K562 (cell line): Measurements from ENCODE around the gene C4orf51. TPM values are rescaled to one million over a fixed set of nuclear protein-coding genes. Genes with fewer than 3 reads are reported as not detected.

ENCODE experiments used
- ATAC-seq: fragments of 200-7000 bp; cut with Tn5 transposase; 3 replicates; pipeline ENCODE4 v1.9.1; 2020; ENCODE audit warnings: moderate library complexity
- Bru-seq: library from RNA; stranded (reverse); fragments of 400-500 nt; gene quantifications from one replicate; lab custom pipeline; 2021; lab: Mats Ljungman, UMichigan
- BruChase-seq, 2 experiments: library from RNA; stranded (reverse); fragments of 400-500 nt; gene quantifications; one replicate each; lab custom pipeline; 2021; lab: Mats Ljungman, UMichigan
- BruUV-seq: library from RNA; stranded (reverse); fragments of 400-500 nt; replicated peaks from 2 replicates; lab custom pipeline; 2021; lab: Mats Ljungman, UMichigan
- CTCF ChIA-PET: fragments of 300-600 bp; formaldehyde crosslinking; extraction: SDS; loops from one replicate; lab custom pipeline; 2021; ENCODE audit warnings: low intra/inter-chr PET ratio; lab: Yijun Ruan, JAX
- POLR2A ChIA-PET: fragments of 300-600, 350-650 bp; sonication (Branson Sonifier 250); formaldehyde crosslinking; extraction: SDS; loops from one replicate; lab custom pipeline; 2021; ENCODE audit warnings: antibody characterized with exemption, inconsistent platforms; lab: Yijun Ruan, JAX
- DNase-seq, 4 experiments: peaks; one replicate each; pipeline versions ENCODE4 v3.0.0 to v3.0.0-alpha.2; 2011 to 2018; ENCODE audit warnings: low spot score in 3 of 4, mixed read lengths in 3 of 4; ENCODE audit errors: extremely low read depth in 1 of 4
- FAIRE-seq: peaks from 2 replicates; lab custom pipeline; 2011; peaks lifted over from hg19 to GRCh38; lab: Jason Lieb, UNC
- H2AFZ ChIP-seq: 2 replicates; pipeline ENCODE4 v1.6.0; 2011; ENCODE audit warnings: low read depth, low read length, control low read depth, inconsistent platforms
- H3K27ac ChIP-seq: fragments of 200-600 bp; 3 replicates; pipeline ENCODE4 v1.8.0; 2011; ENCODE audit warnings: low read depth, mild to moderate bottlenecking, control low read depth, inconsistent platforms, low read length, moderate library complexity, mixed read lengths; ENCODE audit errors: extremely low read depth
- H3K27me3 ChIP-seq, 2 experiments: fragments of 300-600 bp in 1 of 2; 2 replicates in 1 of 2; 3 replicates in 1 of 2; pipeline versions ENCODE4 v1.6.0 to v1.8.0; 2011; ENCODE audit warnings: inconsistent platforms in 2 of 2, low read length in 2 of 2, mild to moderate bottlenecking in 1 of 2, mixed read lengths in 1 of 2, moderate library complexity in 1 of 2; ENCODE audit not compliant: control insufficient read depth in 2 of 2, insufficient read depth in 2 of 2
- H3K36me3 ChIP-seq: fragments of 300-600 bp; 3 replicates; pipeline ENCODE4 v1.8.0; 2011; ENCODE audit warnings: mild to moderate bottlenecking, low read length, inconsistent platforms; ENCODE audit not compliant: control insufficient read depth, insufficient read depth
- H3K4me1 ChIP-seq, 2 experiments: fragments of 200-600 bp in 1 of 2; replicated peaks in 1 of 2; 2 replicates in 1 of 2; 3 replicates in 1 of 2; pipeline versions ENCODE4 v1.5.1 to v1.8.0; 2011; ENCODE audit warnings: inconsistent platforms in 2 of 2, low read length in 2 of 2, mild to moderate bottlenecking in 1 of 2, mixed read lengths in 1 of 2, moderate library complexity in 1 of 2; ENCODE audit not compliant: control insufficient read depth in 2 of 2, insufficient read depth in 2 of 2
- H3K4me2 ChIP-seq: 2 replicates; pipeline ENCODE4 v1.6.1; 2011; ENCODE audit warnings: low read length, control low read depth, inconsistent platforms, mixed read lengths; ENCODE audit not compliant: insufficient read depth
- H3K4me3 ChIP-seq: fragments of 200-600 bp; sonication (generic), shearing (Covaris generic); 2 replicates; pipeline ENCODE4 v1.5.1; 2016; ENCODE audit warnings: control low read depth, inconsistent platforms
- H3K79me2 ChIP-seq: fragments of 200-600 bp; 3 replicates; pipeline ENCODE4 v1.8.0; 2011; ENCODE audit warnings: low read length, inconsistent platforms; ENCODE audit not compliant: control insufficient read depth, insufficient read depth
- H3K9ac ChIP-seq, 2 experiments: 2 replicates each; pipeline versions ENCODE4 v1.6.0 to v1.6.1; 2011; ENCODE audit warnings: low read depth in 2 of 2, low read length in 2 of 2, control low read depth in 1 of 2, inconsistent platforms in 1 of 2, mild to moderate bottlenecking in 1 of 2, mixed read lengths in 1 of 2; ENCODE audit not compliant: insufficient read depth in 1 of 2
- H3K9me1 ChIP-seq: one replicate; pipeline ENCODE4 v1.6.0; 2011; ENCODE audit warnings: inconsistent platforms, mild to moderate bottlenecking, low read length, moderate library complexity; ENCODE audit not compliant: control insufficient read depth, insufficient read depth
- H3K9me3 ChIP-seq: replicated peaks from 2 replicates; pipeline ENCODE4 v1.5.1; 2011; ENCODE audit warnings: low read depth, low read length, inconsistent platforms; ENCODE audit not compliant: control insufficient read depth, insufficient read depth
- H4K20me1 ChIP-seq: replicated peaks from 2 replicates; pipeline ENCODE4 v1.6.1; 2011; ENCODE audit warnings: low read length, inconsistent platforms, mixed read lengths; ENCODE audit not compliant: control insufficient read depth, insufficient read depth
- BACH1 ChIP-seq: fragments of 200-800 bp; sonication (Bioruptor generic); IDR thresholded peaks from 2 replicates; pipeline ENCODE4 v1.6.1; 2016; ENCODE audit warnings: missing genetic modification characterization, missing compliant biosample characterization
- CBX3 ChIP-seq, 2 experiments: IDR thresholded peaks; 1 replicate in 1 of 2; 2 replicates in 1 of 2; pipeline ENCODE4 v1.6.1; 2012; ENCODE audit warnings: inconsistent platforms in 2 of 2, low read length in 2 of 2, borderline replicate concordance in 1 of 2, control low read depth in 1 of 2
- RFX1 ChIP-seq: fragments of 450-650 bp; IDR thresholded peaks from 2 replicates; pipeline ENCODE4 v1.6.1; 2016; ENCODE audit warnings: mild to moderate bottlenecking, moderate library complexity
- WGBS: fragments of 100-300 bp; shearing (Covaris generic); methylation state at CpG from one replicate; pipeline ENCODE4 v1.1.6; 2016; ENCODE audit warnings: low coverage, mixed read lengths; ENCODE audit not compliant: insufficient coverage; ENCODE audit errors: missing lambda C conversion rate; 5-methylcytosine and 5-hydroxymethylcytosine counted together
- in situ Hi-C: fragments of 300-500 bp; cut with MboI; formaldehyde crosslinking; loops from 4 replicates; pipeline ENCODE4 v1.15.0; 2018; ENCODE audit warnings: inconsistent platforms, mixed read lengths
- intact Hi-C: fragments of 100-400 bp; cut with micrococcal nuclease; formaldehyde crosslinking; loops from 2 replicates; pipeline ENCODE4 v1.14.2; 2022
- long read RNA-seq, 3 experiments: library from polyadenylated mRNA in 2 of 3; library from RNA in 1 of 3; unstranded in 2 of 3; stranded (forward) in 1 of 3; transcript quantifications; one replicate each; pipeline ENCODE4 v2.0.0, GENCODE V29; 2019 to 2022
- polyA minus RNA-seq, 3 experiments: library from RNA; depleted of rRNA, polyadenylated mRNA; stranded (reverse); fragments of >200 nt; gene quantifications; 2 replicates each; pipeline ENCODE4 v1.2.3, GENCODE V29; 2011
- polyA plus RNA-seq, 8 experiments: library from polyadenylated mRNA; depleted of rRNA in 4 of 8; stranded (reverse) in 5 of 8; unstranded in 3 of 8; fragments of >200 nt; fragmentation: Nextera tagmentation in 2 of 8; fragmentation: Illumina TruSeq in 1 of 8; extraction: Ambion mirVana in 2 of 8; extraction: Trizol in 1 of 8; gene quantifications; 2 replicates each; pipeline versions ENCODE4 v1.2.1 to v1.2.3, GENCODE V29; 2011 to 2014; ENCODE audit warnings: inconsistent platforms in 1 of 8, missing spikeins in 1 of 8
- total RNA-seq, 7 experiments: library from RNA; depleted of rRNA in 6 of 7; stranded (reverse); fragments of >200 nt in 6 of 7; fragmentation: Illumina TruSeq in 2 of 7; extraction: Trizol in 2 of 7; gene quantifications; 2 replicates each; pipeline versions ENCODE4 v1.2.1 to v1.2.3, GENCODE V29; 2011 to 2021; ENCODE audit warnings: low replicate concordance in 1 of 7

Gene C4orf51
- total RNA-seq (2011; cell fraction: chromatin; rRNA removed; ENCODE audit: low replicate concordance), result not detected in 2 replicates
- total RNA-seq (2011; cell fraction: nucleolus; rRNA removed), result not detected in 2 replicates
- total RNA-seq (2011; cell fraction: nucleoplasm; rRNA removed), result not detected in 2 replicates
- total RNA-seq (2014; rRNA removed) (not detected in 2 replicates), total RNA-seq (2014; rRNA removed; fragmentation: Illumina TruSeq; extraction: Trizol) (not detected in 2 replicates), total RNA-seq (2015; rRNA removed; fragmentation: Illumina TruSeq; extraction: Trizol) (not detected in 2 replicates), total RNA-seq (2021) (not detected in 2 replicates), polyA plus RNA-seq (2011; rRNA removed) (not detected in 2 replicates), polyA plus RNA-seq (2014; fragmentation: Illumina TruSeq; extraction: Trizol) (not detected in 2 replicates), polyA plus RNA-seq (2014; fragmentation: Nextera tagmentation; extraction: Ambion mirVana) (not detected), polyA plus RNA-seq (2014; rRNA removed) (not detected in 2 replicates), polyA minus RNA-seq (2011; rRNA and poly(A)+ RNA removed) (not detected in 2 replicates), Bru-seq, nascent RNA (not detected), BruChase-seq, experiment 1, labeled RNA remaining after a 2-hour chase (percentile 5 among the genes with signal in this experiment), BruChase-seq, experiment 2, labeled RNA remaining after a 6-hour chase (percentile 8 among the genes with signal in this experiment)
- polyA plus RNA-seq (2011; cell fraction: cytosol; rRNA removed), result not detected in 2 replicates
- polyA plus RNA-seq (2011; cell fraction: nucleus; rRNA removed), result not detected in 2 replicates
- polyA plus RNA-seq (2012), result not detected in 2 replicates
- not detected in 2 replicates for polyA minus RNA-seq (2011; cell fraction: cytosol; rRNA and poly(A)+ RNA removed)
- polyA minus RNA-seq (2011; cell fraction: nucleus; rRNA and poly(A)+ RNA removed), result not detected in 2 replicates
- long read RNA-seq, experiment 1, result 0 reads
- long read RNA-seq, experiment 2, result 0 reads
- long read RNA-seq, experiment 3, result 0 reads

DNA sequence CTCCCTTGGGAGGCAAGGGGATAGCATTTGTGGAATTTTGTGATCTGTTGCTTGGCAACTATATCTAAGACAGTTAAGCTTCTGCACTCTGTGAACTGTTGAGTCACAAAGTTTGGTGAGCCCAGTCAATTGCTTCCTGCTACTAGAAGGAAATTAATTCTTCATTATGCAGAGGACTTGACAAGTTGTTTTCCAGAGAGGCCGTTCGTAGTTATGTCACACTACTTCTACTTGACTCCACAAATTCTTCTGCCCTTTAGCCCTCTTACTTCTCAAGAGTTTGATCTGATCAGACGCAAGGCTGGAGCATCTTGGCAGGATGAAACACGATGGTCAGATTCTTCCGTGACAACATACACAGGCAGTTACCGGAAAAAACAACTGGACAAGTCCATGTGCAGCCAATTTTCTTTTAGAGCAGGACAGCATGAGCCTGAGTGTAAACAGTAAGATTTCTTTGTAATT, at the start of gene C4orf51:
C4orf51 (plus strand) TSS at position 156 of the 465 bp plus-strand sequence; CDS start at position 214, 58 bp downstream.
- no peaks in the 10 kb centered on the region for H3K79me2 ChIP-seq
- WGBS, result 0% methylated on average over 6 of the region's 6 CpGs
- intact Hi-C loops (no loop called here), in situ Hi-C loops (loop anchor here (10.0 kb wide), 1 partner anchor 835 kb away; no protein-coding TSS in a partner anchor)
- H3K27me3 ChIP-seq, result no peaks in the 10 kb centered on the region
- no peak within 1 kb of the TSS for H3K9ac ChIP-seq
- ChIA-PET POLR2A (no interaction called here), CTCF (no interaction called here)
- no peaks in the 10 kb centered on the region for H4K20me1 ChIP-seq
- H3K4me3 ChIP-seq, result no peak within 1 kb of the TSS
- no peaks in the 10 kb centered on the region for H3K36me3 ChIP-seq
- TF ChIP-seq RFX1 (0 out of 2 replicates have a peak, but pooled peaks have one; percentile 6), CBX3 (IDR thresholded peaks at IDR 0.05; ENCODE audit: borderline replicate concordance in 1 of 2, low read length in 2 of 2) (no peak), BACH1 (no peak)
- FAIRE-seq (peak; percentile 11), ATAC-seq (no peak), DNase-seq (no peak)
- no peak within 1 kb of the TSS for H3K27ac ChIP-seq
- H2AFZ ChIP-seq, result no peak within 1 kb of the TSS
- no peak within 1 kb of the TSS for H3K4me2 ChIP-seq
- no peaks in the 10 kb centered on the region for H3K9me3 ChIP-seq
- BruUV-seq, result no TSS peak
- H3K4me1 ChIP-seq, result no peaks in the 10 kb centered on the region; a peak in 1 of 5 replicates
- H3K9me1 ChIP-seq, result no peaks in the 10 kb centered on the region
